Right atrium auricular region (tissue), 2 donors: ENCODE data around the gene CA9. TPM values are rescaled to one million over a fixed set of nuclear protein-coding genes. Genes with fewer than 3 reads are reported as not detected.

Experiments used
- DNase-seq: peaks from one replicate; pipeline ENCODE4 v3.0.0-alpha.2; 2019; ENCODE audit warnings: low spot score
- H3K27ac ChIP-seq, 2 donors: fragments of 200-600 bp; sonication (generic); 1 replicate in 1 of 2; 2 replicates in 1 of 2; pipeline ENCODE4 v1.5.1; 2016 to 2019
- H3K27me3 ChIP-seq, 2 donors: fragments of 200-600 bp; sonication (generic); one replicate each; pipeline versions ENCODE4 v1.5.1 to v1.6.0; 2017 to 2019
- H3K36me3 ChIP-seq: fragments of 200-600 bp; sonication (generic); one replicate; pipeline ENCODE4 v1.5.1; 2016
- H3K4me1 ChIP-seq, 2 donors: fragments of 200-600 bp; sonication (generic); one replicate each; pipeline versions ENCODE4 v1.5.1 to v1.6.0; 2017 to 2019
- H3K4me3 ChIP-seq, 2 donors: fragments of 200-600 bp; sonication (generic); 1 replicate in 1 of 2; 2 replicates in 1 of 2; pipeline ENCODE4 v1.5.1; 2017 to 2019; ENCODE audit warnings: mild to moderate bottlenecking in 1 of 2, moderate library complexity in 1 of 2
- H3K9me3 ChIP-seq, 2 donors: fragments of 200-600 bp; sonication (generic); one replicate each; pipeline ENCODE4 v1.5.1; 2019
- total RNA-seq, 2 donors: library from RNA; depleted of rRNA; stranded (reverse); fragments of >200 nt; gene quantifications; one replicate each; pipeline ENCODE4 v1.1.0, GENCODE V29; 2016
- TF ChIP-seq, protein P1 (sequence below), 2 donors: fragments of 200-600 bp; sonication (generic); IDR thresholded peaks; one replicate each; pipeline ENCODE4 v1.5.1; 2019; ENCODE audit warnings: antibody characterized with exemption in 2 of 2

CA9 gene
- total RNA-seq, 2 donors from 2014 or later: 5.5 to 5.9 TPM

GRCh38 chr9:35686222-35687203 is 12.8 kb downstream of the CA9 start:
- Histone ChIP-seq H3K27me3 (no peaks in the 10 kb centered on the region), H3K9me3 (no peaks in the 10 kb centered on the region), H3K4me1 (peaks cover 0 to 56% of the 10 kb centered on the region in 2 donors), H3K27ac (peak overlapping the region; percentile 97 to 99), H3K36me3 (peaks cover 50% of the 10 kb centered on the region), H3K4me3 (peak overlapping the region; percentile 70 to 74)
- DNase-seq: no peak
- TF ChIP-seq, protein P1, sequence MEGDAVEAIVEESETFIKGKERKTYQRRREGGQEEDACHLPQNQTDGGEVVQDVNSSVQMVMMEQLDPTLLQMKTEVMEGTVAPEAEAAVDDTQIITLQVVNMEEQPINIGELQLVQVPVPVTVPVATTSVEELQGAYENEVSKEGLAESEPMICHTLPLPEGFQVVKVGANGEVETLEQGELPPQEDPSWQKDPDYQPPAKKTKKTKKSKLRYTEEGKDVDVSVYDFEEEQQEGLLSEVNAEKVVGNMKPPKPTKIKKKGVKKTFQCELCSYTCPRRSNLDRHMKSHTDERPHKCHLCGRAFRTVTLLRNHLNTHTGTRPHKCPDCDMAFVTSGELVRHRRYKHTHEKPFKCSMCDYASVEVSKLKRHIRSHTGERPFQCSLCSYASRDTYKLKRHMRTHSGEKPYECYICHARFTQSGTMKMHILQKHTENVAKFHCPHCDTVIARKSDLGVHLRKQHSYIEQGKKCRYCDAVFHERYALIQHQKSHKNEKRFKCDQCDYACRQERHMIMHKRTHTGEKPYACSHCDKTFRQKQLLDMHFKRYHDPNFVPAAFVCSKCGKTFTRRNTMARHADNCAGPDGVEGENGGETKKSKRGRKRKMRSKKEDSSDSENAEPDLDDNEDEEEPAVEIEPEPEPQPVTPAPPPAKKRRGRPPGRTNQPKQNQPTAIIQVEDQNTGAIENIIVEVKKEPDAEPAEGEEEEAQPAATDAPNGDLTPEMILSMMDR (IDR thresholded peaks at IDR 0.05): no peak

DNA sequence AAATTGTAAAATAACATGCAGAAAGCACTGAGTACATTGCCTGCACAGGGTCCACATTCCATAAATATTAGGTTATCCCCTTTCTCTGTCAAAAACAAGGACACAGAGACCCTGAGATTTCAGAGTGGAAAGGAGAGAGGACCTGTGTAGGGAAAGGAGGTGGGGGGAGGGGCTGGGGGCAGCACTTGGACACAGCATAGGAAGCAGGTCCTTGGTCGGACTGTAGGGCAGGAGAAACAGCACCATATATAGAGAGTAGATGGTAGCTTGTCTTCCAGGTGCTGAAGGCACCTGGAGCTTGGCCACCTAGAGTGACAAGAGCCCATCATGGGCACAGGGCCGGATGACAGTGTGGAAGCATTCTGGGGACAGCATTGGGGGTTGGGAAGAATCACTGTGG is 13.6 kb downstream of the CA9 start:
- H3K27ac ChIP-seq: peak overlapping the region; percentile 97 to 99
- peaks cover 0 to 56% of the 10 kb centered on the region in 2 donors for H3K4me1 ChIP-seq
- H3K36me3 ChIP-seq: peaks cover 50% of the 10 kb centered on the region
- TF ChIP-seq, protein P1 (IDR thresholded peaks at IDR 0.05): no peak
- H3K4me3 ChIP-seq: peak overlapping the region; percentile 70 to 74
- H3K9me3 ChIP-seq: no peaks in the 10 kb centered on the region
- no peaks in the 10 kb centered on the region for H3K27me3 ChIP-seq
- DNase-seq: no peak

GRCh38 chr9:35687972-35688557 is 14.3 kb downstream of the CA9 start:
- Histone ChIP-seq H3K4me1 (peaks cover 0 to 56% of the 10 kb centered on the region in 2 donors), H3K27me3 (no peaks in the 10 kb centered on the region), H3K27ac (peak overlapping the region; percentile 97 to 99), H3K9me3 (no peaks in the 10 kb centered on the region), H3K36me3 (peaks cover 43% of the 10 kb centered on the region), H3K4me3 (peak overlapping the region; percentile 70 to 74)
- TF ChIP-seq, protein P1 (IDR thresholded peaks at IDR 0.05): no peak
- no peak for DNase-seq

GRCh38 chr9:35688558-35689541 is 15.1 kb downstream of the CA9 start:
- no peak for DNase-seq
- H3K27ac ChIP-seq: peak overlapping the region; percentile 97 to 99
- peaks cover 36% of the 10 kb centered on the region for H3K36me3 ChIP-seq
- H3K27me3 ChIP-seq: no peaks in the 10 kb centered on the region
- peak overlapping the region; percentile 70 to 74 for H3K4me3 ChIP-seq
- H3K9me3 ChIP-seq: no peaks in the 10 kb centered on the region
- H3K4me1 ChIP-seq: peaks cover 0 to 56% of the 10 kb centered on the region in 2 donors
- TF ChIP-seq, protein P1 (IDR thresholded peaks at IDR 0.05): no peak
